Activated CD4-positive, alpha-beta T cell treated with anti-CD3 and anti-CD28 coated beads for 48 hours (primary cell): ENCODE measurements around the gene MYBPC3.
"Not testable (repeated sequence)": the region's sequence is repeated elsewhere in the genome, so short reads cannot be mapped to it uniquely, and the experiment has no call there.

Source experiments
- DNase-seq: peaks from one replicate; pipeline ENCODE4 v3.0.0-alpha.2; 2020

MYBPC3 gene

GRCh38 chr11:47336595-47336994, 15.9 kb downstream of the MYBPC3 start:
- no peak for DNase-seq

- DNase-seq: no peak
These were observed 16.8 kb downstream of the MYBPC3 start for GRCh38 chr11:47335733-47336132.

- not testable (repeated sequence) for DNase-seq
These were observed 17.6 kb downstream of the MYBPC3 start for GRCh38 chr11:47334699-47335411.

- DNase-seq: no peak
These were observed 18.5 kb downstream of the MYBPC3 start for GRCh38 chr11:47333886-47334443.

- DNase-seq: no peak
These were observed 19.0 kb downstream of the MYBPC3 start for GRCh38 chr11:47333526-47333845.

- no peak for DNase-seq
These were observed 19.5 kb downstream of the MYBPC3 start for GRCh38 chr11:47332791-47333525.

- DNase-seq: no peak
These were observed 20.2 kb downstream of the MYBPC3 start for GRCh38 chr11:47332303-47332711.

GRCh38 chr11:47331454-47332302, 20.8 kb downstream of the MYBPC3 start:
- no peak for DNase-seq

- no peak for DNase-seq
These were observed 22.2 kb downstream of the MYBPC3 start for GRCh38 chr11:47329987-47330931.

GRCh38 chr11:47329431-47329986, 23.0 kb downstream of the MYBPC3 start:
- no peak for DNase-seq

- no peak for DNase-seq
These were observed 23.8 kb downstream of the MYBPC3 start for GRCh38 chr11:47328449-47329390.

- no peak for DNase-seq
These were observed 24.6 kb downstream of the MYBPC3 start for GRCh38 chr11:47327949-47328348.

- DNase-seq: no peak
These were observed 25.5 kb downstream of the MYBPC3 start for GRCh38 chr11:47327025-47327424.

GRCh38 chr11:47326198-47326597, 26.3 kb downstream of the MYBPC3 start:
- DNase-seq: no peak

GRCh38 chr11:47325271-47326041, 27.0 kb downstream of the MYBPC3 start:
- no peak for DNase-seq

GRCh38 chr11:47324520-47324919, 28.0 kb downstream of the MYBPC3 start:
- DNase-seq: no peak

- no peak for DNase-seq
These were observed 34.3 kb downstream of the MYBPC3 start for GRCh38 chr11:47318166-47318565.

GRCh38 chr11:47317064-47317828, 35.3 kb downstream of the MYBPC3 start:
- DNase-seq: no peak

- not testable (repeated sequence) for DNase-seq
These were observed 36.0 kb downstream of the MYBPC3 start for GRCh38 chr11:47316501-47316900.
